BE2C (cell line): Measurements from ENCODE around the gene PITPNM3.

Experiments
- DNase-seq: peaks from one replicate; pipeline ENCODE4 v3.0.0-alpha.2; 2020
- H3K27me3 ChIP-seq: fragments of 250-450 bp; sonication (Bioruptor Pico); 2 replicates; pipeline ENCODE4 v1.5.1; 2020; ENCODE audit warnings: mild to moderate bottlenecking
- H3K36me3 ChIP-seq: fragments of 250-450 bp; sonication (Bioruptor Pico); 2 replicates; pipeline ENCODE4 v1.5.1; 2020; ENCODE audit warnings: mild to moderate bottlenecking
- H3K4me1 ChIP-seq: fragments of 250-450 bp; sonication (Bioruptor Pico); 2 replicates; pipeline ENCODE4 v1.5.1; 2020
- H3K4me3 ChIP-seq: 2 replicates; pipeline ENCODE4 v1.5.1; 2011; ENCODE audit warnings: low read depth, low read length
- H3K9me3 ChIP-seq: fragments of 250-450 bp; sonication (Bioruptor Pico); 2 replicates; pipeline ENCODE4 v1.5.1; 2020
- TF ChIP-seq, protein P1 (sequence below): IDR thresholded peaks from 2 replicates; pipeline ENCODE4 v1.5.1; 2012; ENCODE audit warnings: mild to moderate bottlenecking, low read depth, low read length

Gene PITPNM3

GRCh38 chr17:6455321-6455705, 101.0 kb downstream of the PITPNM3 start:
- no peaks in the 10 kb centered on the region for H3K4me1 ChIP-seq
- H3K36me3 ChIP-seq, result no peaks in the 10 kb centered on the region
- DNase-seq, result no peak
- TF ChIP-seq, protein P1, sequence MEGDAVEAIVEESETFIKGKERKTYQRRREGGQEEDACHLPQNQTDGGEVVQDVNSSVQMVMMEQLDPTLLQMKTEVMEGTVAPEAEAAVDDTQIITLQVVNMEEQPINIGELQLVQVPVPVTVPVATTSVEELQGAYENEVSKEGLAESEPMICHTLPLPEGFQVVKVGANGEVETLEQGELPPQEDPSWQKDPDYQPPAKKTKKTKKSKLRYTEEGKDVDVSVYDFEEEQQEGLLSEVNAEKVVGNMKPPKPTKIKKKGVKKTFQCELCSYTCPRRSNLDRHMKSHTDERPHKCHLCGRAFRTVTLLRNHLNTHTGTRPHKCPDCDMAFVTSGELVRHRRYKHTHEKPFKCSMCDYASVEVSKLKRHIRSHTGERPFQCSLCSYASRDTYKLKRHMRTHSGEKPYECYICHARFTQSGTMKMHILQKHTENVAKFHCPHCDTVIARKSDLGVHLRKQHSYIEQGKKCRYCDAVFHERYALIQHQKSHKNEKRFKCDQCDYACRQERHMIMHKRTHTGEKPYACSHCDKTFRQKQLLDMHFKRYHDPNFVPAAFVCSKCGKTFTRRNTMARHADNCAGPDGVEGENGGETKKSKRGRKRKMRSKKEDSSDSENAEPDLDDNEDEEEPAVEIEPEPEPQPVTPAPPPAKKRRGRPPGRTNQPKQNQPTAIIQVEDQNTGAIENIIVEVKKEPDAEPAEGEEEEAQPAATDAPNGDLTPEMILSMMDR, result no peak
- no peak overlapping the region for H3K4me3 ChIP-seq
- peaks cover 6% of the 10 kb centered on the region; the same call in 1 of the 2 replicates for H3K27me3 ChIP-seq
- H3K9me3 ChIP-seq, result no peaks in the 10 kb centered on the region

- no peaks in the 10 kb centered on the region for H3K4me1 ChIP-seq
- TF ChIP-seq, protein P1, result no peak
- no peak overlapping the region for H3K4me3 ChIP-seq
- no peak for DNase-seq
- H3K27me3 ChIP-seq, result peaks cover 6% of the 10 kb centered on the region; the same call in 1 of the 2 replicates
- H3K9me3 ChIP-seq, result no peaks in the 10 kb centered on the region
- H3K36me3 ChIP-seq, result no peaks in the 10 kb centered on the region
Measured at GRCh38 chr17:6454495-6455320, 101.6 kb downstream of the PITPNM3 start.

- peaks cover 6% of the 10 kb centered on the region; the same call in 1 of the 2 replicates for H3K27me3 ChIP-seq
- TF ChIP-seq, protein P1, result no peak
- no peak for DNase-seq
- H3K4me1 ChIP-seq, result no peaks in the 10 kb centered on the region
- H3K4me3 ChIP-seq, result no peak overlapping the region
- no peaks in the 10 kb centered on the region; the same call in 1 of the 2 replicates for H3K36me3 ChIP-seq
- no peaks in the 10 kb centered on the region for H3K9me3 ChIP-seq
Measured at GRCh38 chr17:6453279-6454024, 102.9 kb downstream of the PITPNM3 start.

- H3K9me3 ChIP-seq, result no peaks in the 10 kb centered on the region
- DNase-seq, result no peak
- TF ChIP-seq, protein P1, result no peak
- H3K4me3 ChIP-seq, result no peak overlapping the region
- H3K27me3 ChIP-seq, result peaks cover 6% of the 10 kb centered on the region; the same call in 1 of the 2 replicates
- H3K4me1 ChIP-seq, result no peaks in the 10 kb centered on the region
- no peaks in the 10 kb centered on the region; the same call in 1 of the 2 replicates for H3K36me3 ChIP-seq
Measured at GRCh38 chr17:6452471-6453266, 103.7 kb downstream of the PITPNM3 start.

DNA sequence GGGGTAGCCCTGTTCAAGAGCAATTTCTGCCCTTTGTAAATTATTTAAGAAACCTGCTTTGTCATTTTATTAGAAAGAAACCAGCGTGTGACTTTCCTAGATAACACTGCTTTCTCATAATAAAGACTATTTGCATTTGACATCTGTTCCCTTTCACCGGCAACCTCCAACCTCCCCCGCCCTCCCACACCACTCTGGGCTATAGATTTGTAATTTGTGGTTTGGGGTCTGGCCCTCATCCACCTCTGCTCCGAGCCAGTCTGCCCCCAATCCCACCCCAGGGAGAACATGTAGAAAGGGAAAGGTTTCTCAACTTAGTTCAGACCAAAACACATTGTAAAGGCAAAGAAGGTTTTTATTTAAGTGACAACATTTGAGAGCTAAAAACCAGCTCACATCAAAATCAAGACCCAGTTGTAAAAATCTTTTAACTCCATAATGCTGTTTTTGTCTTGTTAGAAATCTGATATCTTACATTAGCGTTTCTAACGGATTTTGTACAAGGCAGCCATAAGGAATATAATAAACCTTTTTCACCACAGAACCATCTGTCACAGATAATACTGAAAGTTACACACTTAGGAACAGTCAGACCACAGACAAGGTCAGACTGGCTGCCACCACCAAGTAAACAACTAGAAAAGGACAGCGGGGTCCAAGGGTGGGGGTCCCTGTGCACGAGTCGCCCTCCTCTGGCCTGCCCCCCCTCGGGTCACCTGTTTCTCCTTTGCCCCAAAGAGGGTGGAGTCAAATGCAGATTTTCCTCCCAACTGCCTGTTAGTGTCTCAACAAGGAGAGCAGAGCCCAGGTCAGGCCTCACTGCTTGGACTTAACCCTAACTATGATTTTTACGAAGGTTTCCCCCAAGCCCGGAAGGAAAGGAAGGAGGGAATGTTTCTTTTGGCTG, 105.2 kb downstream of the PITPNM3 start:
- Histone ChIP-seq H3K27me3 (peaks cover 6% of the 10 kb centered on the region; the same call in 1 of the 2 replicates), H3K4me3 (no peak overlapping the region), H3K36me3 (no peaks in the 10 kb centered on the region; the same call in 1 of the 2 replicates), H3K9me3 (no peaks in the 10 kb centered on the region), H3K4me1 (no peaks in the 10 kb centered on the region)
- no peak for DNase-seq
- TF ChIP-seq, protein P1, result no peak
